Mesothelial cell of epicardium (in vitro differentiated cells): ENCODE data around the gene PPP2R3C. TPM values are rescaled to one million over a fixed set of nuclear protein-coding genes. Genes with fewer than 3 reads are reported as not detected.
A peak's percentile ranks its signal among the peaks of the same experiment; 100 is the strongest.

Source experiments
- DNase-seq, 2 experiments: peaks; one replicate each; pipeline ENCODE4 v3.0.0; 2021; ENCODE audit warnings: low spot score in 2 of 2; ENCODE audit not compliant: unreplicated experiment in 2 of 2
- H3K27ac Mint-ChIP-seq: 2 replicates; pipeline ENCODE4 v1.8.0; 2021; ENCODE audit warnings: mixed read lengths
- H3K27me3 Mint-ChIP-seq: 2 replicates; pipeline ENCODE4 v1.8.0; 2021; ENCODE audit warnings: low read depth, mixed read lengths
- H3K36me3 Mint-ChIP-seq: 2 replicates; pipeline ENCODE4 v1.8.0; 2021; ENCODE audit warnings: mixed read lengths
- H3K4me1 Mint-ChIP-seq: 2 replicates; pipeline ENCODE4 v1.8.0; 2021; ENCODE audit warnings: mixed read lengths
- H3K4me3 Mint-ChIP-seq: 2 replicates; pipeline ENCODE4 v1.8.0; 2021; ENCODE audit warnings: mild to moderate bottlenecking, moderate library complexity, mixed read lengths
- H3K9me3 Mint-ChIP-seq: 2 replicates; pipeline ENCODE4 v1.8.0; 2021; ENCODE audit warnings: mixed read lengths
- total RNA-seq: library from RNA; stranded (reverse); gene quantifications from 3 replicates; pipeline ENCODE4 v1.2.1, GENCODE V29; 2021
- TF ChIP-seq, protein P1 (sequence below): fragments of 200-600 bp; sonication (generic); IDR thresholded peaks from one replicate; pipeline ENCODE4 v1.5.0; 2021; ENCODE audit warnings: antibody characterized with exemption; ENCODE audit not compliant: unreplicated experiment

PPP2R3C gene
- total RNA-seq, 1 donor from 2014 or later: 25.2 TPM

DNA sequence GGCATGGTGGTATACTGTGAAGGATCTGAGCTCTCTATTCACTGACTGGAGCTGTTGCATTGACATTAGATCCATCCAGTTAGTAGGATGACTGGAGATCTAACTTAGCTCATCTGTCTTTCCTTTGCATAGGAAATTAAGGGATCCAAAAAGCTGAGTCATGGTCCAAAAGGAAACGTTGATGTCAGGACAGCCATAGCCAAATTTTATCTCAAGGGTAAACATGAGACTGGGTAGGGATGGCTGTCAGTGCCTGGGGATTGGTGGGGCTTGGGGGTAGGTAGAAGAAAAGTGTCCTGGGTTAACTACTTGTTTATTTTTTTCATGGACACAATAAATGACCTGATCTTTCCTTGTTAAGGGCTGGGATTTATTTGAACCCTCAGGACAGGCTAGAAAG lies 71.1 kb downstream of the PPP2R3C start:
- no peak overlapping the region for H3K4me3 Mint-ChIP-seq
- peaks cover 11% of the 10 kb centered on the region for H3K36me3 Mint-ChIP-seq
- H3K27ac Mint-ChIP-seq: peak overlapping the region; percentile 16
- DNase-seq: no peak
- H3K27me3 Mint-ChIP-seq: no peaks in the 10 kb centered on the region
- TF ChIP-seq, protein P1, sequence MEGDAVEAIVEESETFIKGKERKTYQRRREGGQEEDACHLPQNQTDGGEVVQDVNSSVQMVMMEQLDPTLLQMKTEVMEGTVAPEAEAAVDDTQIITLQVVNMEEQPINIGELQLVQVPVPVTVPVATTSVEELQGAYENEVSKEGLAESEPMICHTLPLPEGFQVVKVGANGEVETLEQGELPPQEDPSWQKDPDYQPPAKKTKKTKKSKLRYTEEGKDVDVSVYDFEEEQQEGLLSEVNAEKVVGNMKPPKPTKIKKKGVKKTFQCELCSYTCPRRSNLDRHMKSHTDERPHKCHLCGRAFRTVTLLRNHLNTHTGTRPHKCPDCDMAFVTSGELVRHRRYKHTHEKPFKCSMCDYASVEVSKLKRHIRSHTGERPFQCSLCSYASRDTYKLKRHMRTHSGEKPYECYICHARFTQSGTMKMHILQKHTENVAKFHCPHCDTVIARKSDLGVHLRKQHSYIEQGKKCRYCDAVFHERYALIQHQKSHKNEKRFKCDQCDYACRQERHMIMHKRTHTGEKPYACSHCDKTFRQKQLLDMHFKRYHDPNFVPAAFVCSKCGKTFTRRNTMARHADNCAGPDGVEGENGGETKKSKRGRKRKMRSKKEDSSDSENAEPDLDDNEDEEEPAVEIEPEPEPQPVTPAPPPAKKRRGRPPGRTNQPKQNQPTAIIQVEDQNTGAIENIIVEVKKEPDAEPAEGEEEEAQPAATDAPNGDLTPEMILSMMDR: no peak
- H3K9me3 Mint-ChIP-seq: no peaks in the 10 kb centered on the region
- peaks cover 10% of the 10 kb centered on the region for H3K4me1 Mint-ChIP-seq

DNA sequence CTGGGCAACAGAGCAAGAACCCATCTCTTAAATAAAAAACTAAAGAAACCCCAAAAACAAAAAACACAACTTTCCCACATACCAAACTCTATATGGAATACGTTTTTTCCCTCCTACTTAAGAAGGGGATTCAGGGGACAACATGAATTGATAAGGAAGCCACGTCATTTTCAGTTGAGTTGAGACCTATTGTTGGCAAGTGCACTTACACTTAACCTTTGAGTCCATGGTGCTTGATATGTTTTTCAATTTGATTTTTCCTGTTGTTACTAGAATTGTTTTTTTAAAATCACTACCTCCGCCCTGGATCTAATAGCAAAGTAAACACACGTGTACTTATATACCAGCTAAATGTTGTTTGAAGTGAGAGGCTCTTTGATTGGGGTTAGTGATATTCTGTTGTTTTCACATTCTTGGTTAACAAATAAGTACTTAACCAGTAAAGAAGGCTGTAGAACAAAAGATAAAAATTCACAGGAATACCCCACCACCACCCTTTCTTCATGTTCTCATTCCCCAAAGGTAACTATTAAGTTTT lies 73.7 kb downstream of the PPP2R3C start:
- H3K27ac Mint-ChIP-seq: peak overlapping the region; percentile 76
- H3K4me1 Mint-ChIP-seq: peaks cover 18% of the 10 kb centered on the region
- no peaks in the 10 kb centered on the region for H3K27me3 Mint-ChIP-seq
- peak overlapping the region; percentile 97 for H3K4me3 Mint-ChIP-seq
- no peaks in the 10 kb centered on the region for H3K9me3 Mint-ChIP-seq
- TF ChIP-seq, protein P1: no peak
- no peak for DNase-seq
- H3K36me3 Mint-ChIP-seq: peaks cover 8% of the 10 kb centered on the region

DNA sequence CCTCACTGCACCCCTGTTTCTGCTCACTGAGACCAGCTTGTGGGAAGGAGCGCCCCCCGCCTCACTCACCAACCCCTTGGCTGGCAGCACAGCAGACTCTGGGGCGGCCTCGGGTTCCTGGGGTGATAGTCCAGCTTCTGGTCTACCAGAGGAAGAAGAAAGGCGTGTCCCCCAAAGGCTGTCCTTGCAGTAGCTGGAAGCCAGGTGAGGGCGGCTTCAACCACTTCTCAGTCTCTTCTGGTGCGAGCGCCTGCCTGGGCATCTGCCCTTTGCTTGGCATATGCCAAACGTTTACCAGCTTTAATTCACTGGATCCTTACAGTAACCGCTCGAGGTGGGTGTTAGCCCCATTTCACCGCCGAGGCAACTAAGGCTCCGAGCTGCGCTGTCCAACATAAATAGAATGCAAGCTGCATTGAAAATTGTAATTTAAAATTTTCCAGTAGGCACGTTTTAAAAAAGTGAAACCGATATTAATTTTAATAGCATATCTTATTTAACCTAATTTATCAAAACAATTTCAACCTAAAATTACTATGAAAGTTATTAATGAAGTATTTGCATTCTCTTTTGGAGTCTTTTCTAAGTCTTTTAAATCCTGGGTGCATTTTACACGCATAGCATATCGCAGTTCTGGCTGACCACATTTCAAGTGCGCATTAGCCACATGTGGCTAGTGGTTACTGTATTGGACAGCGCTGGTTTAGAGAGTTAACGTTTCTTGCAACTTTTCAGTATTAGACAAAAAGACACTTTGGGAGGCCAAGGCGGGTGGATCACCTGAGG lies 74.8 kb downstream of the PPP2R3C start:
- Mint-ChIP-seq H3K4me1 (peaks cover 18% of the 10 kb centered on the region), H3K27ac (peak overlapping the region; percentile 100), H3K9me3 (no peaks in the 10 kb centered on the region), H3K4me3 (peak overlapping the region; percentile 97), H3K27me3 (no peaks in the 10 kb centered on the region), H3K36me3 (peaks cover 6% of the 10 kb centered on the region)
- no peak for DNase-seq
- TF ChIP-seq, protein P1: no peak

DNA sequence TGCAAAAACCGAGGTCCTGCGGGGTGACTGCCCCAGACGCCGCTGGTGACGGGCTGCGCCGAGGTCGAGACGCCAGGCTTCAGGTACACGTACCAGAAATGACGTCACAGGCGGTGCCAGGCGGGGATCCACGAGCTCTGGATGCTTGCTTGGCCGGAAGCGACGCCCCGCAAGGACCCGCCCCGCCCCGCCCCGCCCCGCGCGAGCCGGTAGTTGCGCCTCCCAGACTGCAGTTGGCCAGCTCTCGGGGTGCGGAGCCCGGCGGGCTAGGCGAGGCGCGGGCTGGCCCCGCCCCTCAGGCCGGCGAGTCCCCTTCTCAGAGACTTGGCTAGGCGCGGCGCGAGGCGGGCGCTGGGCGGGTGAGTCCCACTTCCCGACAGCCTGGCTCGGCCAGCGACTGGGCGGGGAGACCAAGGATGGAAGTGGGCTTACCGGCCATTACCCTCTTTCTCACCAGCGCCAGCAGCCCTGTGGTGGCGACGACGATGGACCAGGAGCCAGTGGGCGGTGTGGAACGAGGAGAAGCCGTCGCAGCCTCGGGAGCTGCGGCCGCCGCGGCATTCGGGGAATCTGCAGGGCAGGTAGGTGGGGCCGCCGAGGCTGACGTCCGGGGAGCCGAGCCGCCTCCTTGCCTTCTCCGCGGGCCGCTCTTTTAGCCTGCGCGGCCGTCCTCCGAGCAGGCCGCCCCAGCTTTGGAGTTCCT lies 75.6 kb downstream of the PPP2R3C start, which contains the start of gene FAM177A1:
FAM177A1 (plus strand) TSS at position 225 of the 703 bp plus-strand sequence; CDS start at position 417, 192 bp downstream.
- Mint-ChIP-seq H3K4me3 (peak within 1 kb of the TSS; percentile 97), H3K36me3 (peaks cover 4% of the 10 kb centered on the region), H3K9me3 (no peaks in the 10 kb centered on the region), H3K4me1 (peaks cover 18% of the 10 kb centered on the region), H3K27ac (peak within 1 kb of the TSS; percentile 100), H3K27me3 (no peaks in the 10 kb centered on the region)
- peak; percentile 90 to 92 for DNase-seq
- TF ChIP-seq, protein P1: no peak

DNA sequence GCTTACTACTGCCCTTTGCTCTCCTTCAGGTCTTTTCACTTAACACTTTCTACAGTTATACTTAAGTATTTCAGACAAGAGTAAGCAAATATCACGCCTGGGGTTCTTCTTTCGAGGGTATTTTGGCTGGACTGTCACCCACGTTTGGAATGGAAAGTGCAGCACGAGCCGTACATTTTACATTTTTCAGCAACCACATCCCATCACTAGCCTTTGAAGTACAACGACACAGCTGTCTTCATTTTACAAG lies 76.1 kb downstream of the PPP2R3C start:
- Mint-ChIP-seq H3K9me3 (no peaks in the 10 kb centered on the region), H3K27ac (peak overlapping the region; percentile 99), H3K4me3 (peak overlapping the region; percentile 97), H3K27me3 (no peaks in the 10 kb centered on the region), H3K36me3 (peaks cover 3% of the 10 kb centered on the region), H3K4me1 (peaks cover 18% of the 10 kb centered on the region)
- DNase-seq: no peak
- TF ChIP-seq, protein P1: no peak
